HG02970 (cell line): ENCODE data around the gene ABCB10.
"Not testable (repeated sequence)": the region's sequence is repeated elsewhere in the genome, so short reads cannot be mapped to it uniquely, and the experiment has no call there.

Source experiments
- ATAC-seq: cut with Tn5 transposase; IDR thresholded peaks from one replicate; pipeline ENCODE4 v1.9.1; 2021; ENCODE audit warnings: mild to moderate bottlenecking, moderate library complexity, moderate number of reproducible peaks; ENCODE audit not compliant: unreplicated experiment, low FRiP score

Gene ABCB10

GRCh38 chr1:229539863-229540506, 18.5 kb downstream of the ABCB10 start:
- no peak for ATAC-seq

GRCh38 chr1:229538945-229539344, 19.6 kb downstream of the ABCB10 start:
- ATAC-seq = no peak

GRCh38 chr1:229537894-229538293, 20.6 kb downstream of the ABCB10 start:
- ATAC-seq = no peak

- no peak for ATAC-seq
These were observed 21.5 kb downstream of the ABCB10 start for GRCh38 chr1:229536982-229537381.

- ATAC-seq = no peak
These were observed 23.3 kb downstream of the ABCB10 start for GRCh38 chr1:229535230-229535629.

- ATAC-seq = no peak
These were observed 27.2 kb downstream of the ABCB10 start for GRCh38 chr1:229531326-229531725.

- no peak for ATAC-seq
These were observed 28.9 kb downstream of the ABCB10 start for GRCh38 chr1:229529639-229530038.

- no peak for ATAC-seq
These were observed 31.8 kb downstream of the ABCB10 start for GRCh38 chr1:229526695-229527094.

GRCh38 chr1:229523052-229523451, 35.5 kb downstream of the ABCB10 start:
- no peak for ATAC-seq

GRCh38 chr1:229514578-229515275, 43.8 kb downstream of the ABCB10 start:
- no peak for ATAC-seq

GRCh38 chr1:229511625-229512024, 46.9 kb downstream of the ABCB10 start:
- not testable (repeated sequence) for ATAC-seq

GRCh38 chr1:229511201-229511600, 47.3 kb downstream of the ABCB10 start:
- not testable (repeated sequence) for ATAC-seq

GRCh38 chr1:229509576-229509975, 48.9 kb downstream of the ABCB10 start:
- ATAC-seq = no peak

GRCh38 chr1:229508823-229509337, 49.6 kb downstream of the ABCB10 start:
- no peak for ATAC-seq

- peak; percentile 86 for ATAC-seq
These were observed 50.3 kb downstream of the ABCB10 start, which contains the start of gene NUP133 for GRCh38 chr1:229507951-229508822. Gene NUP133 (minus strand): TSS chr1:229508341. CDS start chr1:229508249, 92 bp downstream.

GRCh38 chr1:229507502-229507901, 51.0 kb downstream of the ABCB10 start:
- no peak for ATAC-seq

GRCh38 chr1:229506633-229507032, 51.9 kb downstream of the ABCB10 start:
- no peak for ATAC-seq

GRCh38 chr1:229495782-229496181, 62.7 kb downstream of the ABCB10 start:
- ATAC-seq = no peak

- ATAC-seq = no peak
These were observed 71.3 kb downstream of the ABCB10 start for GRCh38 chr1:229487181-229487580.

- ATAC-seq = no peak
These were observed 73.2 kb downstream of the ABCB10 start for GRCh38 chr1:229485318-229485717.

GRCh38 chr1:229482511-229482910, 76.0 kb downstream of the ABCB10 start:
- ATAC-seq = no peak
